ENCODE measurements around the gene PHACTR1.

PHACTR1 gene

DNA sequence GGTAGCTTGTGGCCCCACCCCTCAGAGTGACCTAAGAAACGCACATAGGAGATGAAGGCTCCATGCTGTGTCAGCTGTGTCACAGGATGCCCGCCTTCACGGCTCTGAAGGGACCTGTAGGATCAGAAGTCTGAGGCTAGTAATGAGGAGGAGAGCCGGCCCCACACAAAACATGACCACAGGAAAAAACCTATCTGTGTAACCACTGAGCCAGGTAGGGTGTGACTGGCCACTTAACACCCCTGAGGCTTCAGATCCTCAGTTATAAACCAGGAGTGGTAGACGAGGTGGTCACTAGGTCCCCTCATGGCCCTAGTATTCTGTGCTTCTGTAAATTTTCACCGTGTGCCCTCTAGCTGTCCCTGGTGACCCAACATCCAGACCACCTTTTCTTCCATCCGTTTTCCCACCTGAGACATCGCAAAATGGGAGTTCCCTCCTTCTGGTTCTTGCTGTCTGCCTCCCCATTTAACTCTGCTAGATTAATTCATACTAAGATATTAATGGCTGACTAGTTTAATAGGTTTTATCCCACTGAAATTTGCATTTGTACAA lies 558.9 kb downstream of the PHACTR1 start:
- DNase-seq = no peak

DNA sequence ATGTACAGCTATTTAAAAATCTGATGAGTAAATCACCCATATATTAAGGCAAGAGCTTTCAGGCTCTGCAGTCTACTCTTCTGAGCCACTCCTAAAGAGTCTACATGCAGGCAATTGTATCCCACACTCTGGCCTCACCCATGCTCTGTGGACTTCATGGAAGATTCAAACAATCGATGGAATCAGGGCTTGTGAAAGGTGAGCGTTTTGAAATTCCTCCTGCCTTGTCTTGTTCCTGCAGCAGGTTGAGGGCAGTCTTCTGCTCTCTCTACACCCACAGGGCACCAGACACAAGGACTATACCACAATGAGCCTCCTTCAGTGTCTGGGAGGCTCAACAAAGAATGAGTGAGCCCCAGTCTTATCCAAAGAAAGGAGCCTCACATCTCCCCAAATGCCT lies 560.7 kb downstream of the PHACTR1 start:
- DNase-seq = no peak

DNA sequence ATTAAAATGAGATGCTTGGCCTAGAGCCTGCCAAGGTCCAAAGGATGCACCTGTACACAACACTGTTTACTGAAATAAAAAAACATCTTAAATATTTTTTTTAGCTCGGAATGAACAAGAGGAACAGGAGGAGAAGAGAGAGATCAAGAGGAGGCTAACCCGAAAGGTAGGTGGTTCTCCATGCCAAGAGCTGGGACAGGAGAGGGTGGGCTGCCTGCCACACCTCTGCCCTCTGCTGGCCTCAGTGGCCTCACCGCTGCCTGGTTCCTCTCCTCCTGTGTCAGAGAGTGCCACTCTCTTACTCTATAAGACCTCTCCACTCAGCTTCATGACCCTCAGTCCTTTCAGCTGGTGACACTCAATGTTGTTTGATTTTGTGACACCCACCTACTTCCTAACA lies 561.6 kb downstream of the PHACTR1 start:
- DNase-seq = peak in 1 of 2 experiments; percentile 11

DNA sequence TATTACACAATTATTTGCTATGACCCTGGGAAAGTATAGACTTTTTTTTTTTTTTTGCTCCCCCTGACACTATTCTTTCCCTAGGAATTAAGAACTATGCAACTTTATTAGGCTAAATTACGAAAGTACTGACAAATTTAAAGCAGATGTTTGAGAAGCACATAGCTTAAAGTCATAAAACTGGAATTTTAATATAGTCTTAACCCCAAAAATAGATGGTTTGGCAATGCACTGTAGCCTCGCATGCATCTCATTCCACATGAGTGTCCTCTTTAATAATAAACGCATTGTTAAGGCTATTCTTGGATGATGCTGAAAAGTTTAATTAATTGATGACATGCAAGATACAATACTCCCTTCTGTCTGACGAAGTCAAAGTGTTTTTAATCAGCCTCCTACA lies 562.4 kb downstream of the PHACTR1 start:
- no peak for DNase-seq

- no peak for DNase-seq
These were observed 563.7 kb downstream of the PHACTR1 start for GRCh38 chr6:13280254-13280653.

GRCh38 chr6:13281686-13282085 lies 565.1 kb downstream of the PHACTR1 start:
- no peak for DNase-seq

DNA sequence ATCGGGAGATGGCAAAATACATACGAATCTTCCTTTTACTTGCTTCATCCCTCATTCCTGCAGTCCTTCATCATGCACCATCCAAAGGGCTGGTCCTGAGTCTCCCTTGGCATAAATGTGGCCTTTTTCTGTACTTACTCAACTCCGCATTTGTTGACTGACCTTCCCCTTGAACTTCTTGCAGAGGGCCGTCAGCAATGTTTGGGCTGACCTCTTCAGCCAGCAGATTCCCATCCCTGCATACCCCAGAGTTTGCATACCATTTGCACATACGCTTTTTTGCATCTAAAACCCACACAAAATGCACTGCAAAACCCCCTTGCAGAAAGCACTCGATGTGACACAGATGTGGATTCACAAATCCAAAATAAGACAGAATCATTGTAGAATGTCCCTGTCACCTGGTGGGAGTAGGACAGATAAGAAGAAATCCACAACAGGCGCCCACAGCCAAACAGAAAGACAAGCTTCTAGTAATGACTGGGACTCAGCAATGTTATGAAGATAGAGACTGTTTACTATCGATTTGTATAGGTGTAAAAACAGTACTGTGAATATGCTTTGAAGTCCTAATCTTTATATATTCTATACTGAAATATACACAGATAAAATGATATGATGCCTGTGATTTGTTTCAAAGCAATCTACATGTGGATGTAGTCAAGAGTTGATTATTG lies 566.0 kb downstream of the PHACTR1 start:
- no peak for DNase-seq

- no peak for DNase-seq
These were observed 566.8 kb downstream of the PHACTR1 start for GRCh38 chr6:13283331-13283730.

- DNase-seq = no peak
These were observed 568.1 kb downstream of the PHACTR1 start for GRCh38 chr6:13284646-13285045.

DNA sequence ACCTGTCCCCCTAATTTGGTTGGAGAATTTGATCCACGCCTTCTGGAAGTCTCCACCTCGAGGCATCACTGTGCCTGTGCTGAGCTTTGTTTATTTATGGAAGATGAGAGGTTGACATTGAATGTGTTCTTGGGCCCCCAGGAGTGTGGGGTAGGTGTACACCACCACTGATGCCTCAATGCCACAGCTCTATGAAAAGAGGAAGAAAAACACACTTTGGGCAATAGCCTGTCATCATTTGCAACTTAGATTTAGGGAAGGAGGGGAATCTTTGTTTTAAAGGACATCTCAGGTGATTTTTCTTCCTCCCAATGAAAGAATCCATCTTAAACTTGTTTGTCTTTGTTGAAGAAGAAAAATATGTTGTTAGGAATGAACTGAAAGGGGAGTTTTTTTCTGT lies 569.1 kb downstream of the PHACTR1 start:
- peak in 1 of 2 experiments; percentile 19 for DNase-seq

GRCh38 chr6:13286181-13286580 lies 569.6 kb downstream of the PHACTR1 start:
- no peak for DNase-seq

- no peak for DNase-seq
These were observed 570.5 kb downstream of the PHACTR1 start for GRCh38 chr6:13287104-13287503.

- no peak for DNase-seq
These were observed 571.9 kb downstream of the PHACTR1 start for GRCh38 chr6:13288481-13288880.

GRCh38 chr6:13288969-13289391 lies 572.4 kb downstream of the PHACTR1 start:
- no peak for DNase-seq

GRCh38 chr6:13289789-13290318 lies 573.3 kb downstream of the PHACTR1 start:
- no peak for DNase-seq

DNA sequence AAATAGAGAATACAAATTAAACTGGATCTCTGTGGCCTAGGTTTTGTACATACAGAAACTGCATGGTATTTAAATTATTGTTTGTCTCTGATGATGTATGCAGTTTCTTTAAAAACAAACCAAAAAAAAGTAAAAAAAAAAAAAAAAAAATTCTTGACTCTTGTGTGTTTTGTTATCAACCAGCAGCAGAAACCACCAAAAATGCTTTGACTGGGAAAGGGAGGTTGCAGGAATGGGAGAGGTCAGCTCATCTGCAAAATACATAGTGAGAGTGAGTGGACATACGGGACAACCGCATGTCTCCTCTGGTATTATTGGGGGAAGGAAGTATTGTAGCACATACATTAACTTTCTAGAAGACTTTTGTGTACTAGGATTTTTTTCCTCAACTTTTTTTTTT lies 573.8 kb downstream of the PHACTR1 start:
- DNase-seq = no peak

DNA sequence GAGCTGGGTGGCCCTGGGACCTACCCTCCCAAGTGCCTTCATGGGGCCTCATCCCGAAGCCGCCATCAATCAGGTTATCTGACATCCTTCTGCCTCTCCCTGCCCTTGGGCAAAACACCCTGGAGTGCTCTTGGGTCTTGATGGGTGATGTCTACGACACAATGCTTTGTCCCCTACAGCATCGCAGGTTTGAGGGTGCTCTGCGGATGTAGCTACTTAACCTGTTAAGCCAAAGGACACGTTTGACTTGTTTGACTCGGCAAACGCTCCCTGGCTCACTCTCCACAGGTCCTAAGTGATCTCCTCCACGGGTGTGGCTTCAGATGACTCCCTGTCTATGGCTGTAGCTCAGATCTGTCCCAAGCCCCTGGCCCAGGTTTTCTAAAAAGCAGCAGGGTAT lies 576.2 kb downstream of the PHACTR1 start:
- DNase-seq = no peak

GRCh38 chr6:13294499-13295069 lies 578.0 kb downstream of the PHACTR1 start:
- DNase-seq = no peak

- no peak for DNase-seq
These were observed 579.0 kb downstream of the PHACTR1 start for GRCh38 chr6:13295576-13295975.

GRCh38 chr6:13296536-13296997 lies 580.0 kb downstream of the PHACTR1 start:
- no peak for DNase-seq

GRCh38 chr6:13297391-13297790 lies 580.8 kb downstream of the PHACTR1 start:
- DNase-seq = no peak

GRCh38 chr6:13298446-13298845 lies 581.9 kb downstream of the PHACTR1 start:
- no peak for DNase-seq

GRCh38 chr6:13299403-13299821 lies 582.8 kb downstream of the PHACTR1 start:
- no peak for DNase-seq

GRCh38 chr6:13299918-13300317 lies 583.4 kb downstream of the PHACTR1 start:
- DNase-seq = no peak

Data from AML-193 (cell line).